Measurements from ENCODE around the gene SMAD5. TPM values are rescaled to one million over a fixed set of nuclear protein-coding genes. Genes with fewer than 3 reads are reported as not detected.

The SMAD5 gene
- total and polyA plus RNA-seq, 2 experiments from 2014 or later = 37.5 to 56.6 TPM

GRCh38 chr5:136114414-136115125 lies 18.1 kb upstream of the SMAD5 start:
- no peak for ATAC-seq
- no peaks in the 10 kb centered on the region for H3K27me3 ChIP-seq (ENCODE audit: insufficient read depth)
- H3K4me1 Mint-ChIP-seq = peaks cover 5% of the 10 kb centered on the region; the same call in 2 of the 3 replicates

More at GRCh38 chr5:136114414-136115125, 18.1 kb upstream of the SMAD5 start:
- Histone ChIP-seq H3K4me1 (ENCODE audit: insufficient read depth) (no peaks in the 10 kb centered on the region), H2AFZ (no peak overlapping the region), H3K36me3 (ENCODE audit: insufficient read depth) (no peaks in the 10 kb centered on the region), H3F3A (replicated peaks; ENCODE audit: low read depth) (no peaks in the 10 kb centered on the region), H3K4me2 (no peak overlapping the region), H3K9me2 (ENCODE audit: insufficient read depth) (no peaks in the 10 kb centered on the region), H3K27ac (ENCODE audit: low read depth) (no peak overlapping the region), H4K20me1 (replicated peaks; ENCODE audit: insufficient read depth) (no peaks in the 10 kb centered on the region), H3K4me3 (no peak overlapping the region), H3K79me2 (replicated peaks; ENCODE audit: insufficient read depth) (no peaks in the 10 kb centered on the region)
- Mint-ChIP-seq H3K27ac (no peak overlapping the region), H3K36me3 (ENCODE audit: low read depth) (no peaks in the 10 kb centered on the region), H3K9me3 (no peaks in the 10 kb centered on the region), H3K4me3 (no peak overlapping the region), H3K27me3 (ENCODE audit: insufficient read depth, low read depth, poor library complexity) (peaks cover 2% of the 10 kb centered on the region)
- no peak for DNase-seq (ENCODE audit: low spot score)
- no peak for TF ChIP-seq ZNF462 (CRISPR knock-in tag; IDR thresholded peaks at IDR 0.05)
- no peak for TF ChIP-seq EZH2 (IDR thresholded peaks at IDR 0.05; ENCODE audit: low read depth, unreplicated experiment)
- no peak for TF ChIP-seq JUNB (IDR thresholded peaks at IDR 0.05; ENCODE audit: unreplicated experiment)
- no peak for TF ChIP-seq ZNF331 (CRISPR knock-in tag; IDR thresholded peaks at IDR 0.05; ENCODE audit: low read depth)
- TF ChIP-seq EZH2phosphoT487 (IDR thresholded peaks at IDR 0.05; ENCODE audit: unreplicated experiment) = no peak
- no peak for TF ChIP-seq NANOG (IDR thresholded peaks at IDR 0.05; ENCODE audit: borderline replicate concordance)
- TF ChIP-seq POLR2AphosphoS5 (IDR thresholded peaks at IDR 0.05; ENCODE audit: low read depth) = no peak
- TF ChIP-seq STAT1 (IDR thresholded peaks at IDR 0.05; ENCODE audit: unreplicated experiment) = no peak
